22Rv1 (cell line): ENCODE results near the gene SLIT3.

Experiments used
- CTCF ChIP-seq: fragments of 450-650 bp; IDR thresholded peaks from 2 replicates; pipeline ENCODE4 v1.5.1; 2017; ENCODE audit warnings: mild to moderate bottlenecking
- ZFX ChIP-seq: fragments of 450-650 bp; IDR thresholded peaks from 2 replicates; pipeline ENCODE4 v1.6.1; 2017; ENCODE audit warnings: antibody characterized with exemption, borderline replicate concordance

- TF ChIP-seq CTCF = no peak
- TF ChIP-seq ZFX = no peak
These were observed 557.3 kb downstream of the SLIT3 start for GRCh38 chr5:168743617-168744016.
